Panc1 (cell line): ENCODE data around the gene KTN1.

ENCODE experiments used
- SIN3A ChIP-seq: IDR thresholded peaks from 2 replicates; pipeline ENCODE4 v1.6.1; 2012; ENCODE audit warnings: low read depth, mild to moderate bottlenecking, low read length, moderate library complexity, borderline replicate concordance; ENCODE audit not compliant: insufficient read depth
- TF ChIP-seq, protein P1 (sequence below): fragments of 450-650 bp; IDR thresholded peaks from 2 replicates; pipeline ENCODE4 v1.5.1; 2017; ENCODE audit warnings: mild to moderate bottlenecking

GRCh38 chr14:55624913-55625312 lies 44.9 kb downstream of the KTN1 start:
- TF ChIP-seq SIN3A: no peak
- TF ChIP-seq, protein P1, sequence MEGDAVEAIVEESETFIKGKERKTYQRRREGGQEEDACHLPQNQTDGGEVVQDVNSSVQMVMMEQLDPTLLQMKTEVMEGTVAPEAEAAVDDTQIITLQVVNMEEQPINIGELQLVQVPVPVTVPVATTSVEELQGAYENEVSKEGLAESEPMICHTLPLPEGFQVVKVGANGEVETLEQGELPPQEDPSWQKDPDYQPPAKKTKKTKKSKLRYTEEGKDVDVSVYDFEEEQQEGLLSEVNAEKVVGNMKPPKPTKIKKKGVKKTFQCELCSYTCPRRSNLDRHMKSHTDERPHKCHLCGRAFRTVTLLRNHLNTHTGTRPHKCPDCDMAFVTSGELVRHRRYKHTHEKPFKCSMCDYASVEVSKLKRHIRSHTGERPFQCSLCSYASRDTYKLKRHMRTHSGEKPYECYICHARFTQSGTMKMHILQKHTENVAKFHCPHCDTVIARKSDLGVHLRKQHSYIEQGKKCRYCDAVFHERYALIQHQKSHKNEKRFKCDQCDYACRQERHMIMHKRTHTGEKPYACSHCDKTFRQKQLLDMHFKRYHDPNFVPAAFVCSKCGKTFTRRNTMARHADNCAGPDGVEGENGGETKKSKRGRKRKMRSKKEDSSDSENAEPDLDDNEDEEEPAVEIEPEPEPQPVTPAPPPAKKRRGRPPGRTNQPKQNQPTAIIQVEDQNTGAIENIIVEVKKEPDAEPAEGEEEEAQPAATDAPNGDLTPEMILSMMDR: no peak
